GM21786 (cell line): ENCODE results near the gene CDH13.

ENCODE experiments used
- ATAC-seq: cut with Tn5 transposase; IDR thresholded peaks from one replicate; pipeline ENCODE4 v1.9.1; 2021; ENCODE audit not compliant: unreplicated experiment

The CDH13 gene

GRCh38 chr16:82626791-82627261 is at the start of gene CDH13:
Gene CDH13 (plus strand): TSS chr16:82626969.
- ATAC-seq, result no peak

- no peak for ATAC-seq
Measured at GRCh38 chr16:82580298-82580890, 46.4 kb upstream of the CDH13 start.

GRCh38 chr16:82582975-82583374 is 43.8 kb upstream of the CDH13 start:
- no peak for ATAC-seq

- ATAC-seq, result no peak
Measured at GRCh38 chr16:82583422-82583821, 43.3 kb upstream of the CDH13 start.

GRCh38 chr16:82584553-82585152 is 42.1 kb upstream of the CDH13 start:
- no peak for ATAC-seq

- no peak for ATAC-seq
Measured at GRCh38 chr16:82585675-82586074, 41.1 kb upstream of the CDH13 start.

GRCh38 chr16:82586130-82586529 is 40.6 kb upstream of the CDH13 start:
- ATAC-seq, result no peak

GRCh38 chr16:82587289-82587688 is 39.5 kb upstream of the CDH13 start:
- no peak for ATAC-seq

GRCh38 chr16:82589407-82589806 is 37.4 kb upstream of the CDH13 start:
- no peak for ATAC-seq

GRCh38 chr16:82594114-82594513 is 32.7 kb upstream of the CDH13 start:
- ATAC-seq, result no peak

GRCh38 chr16:82598771-82599170 is 28.0 kb upstream of the CDH13 start:
- ATAC-seq, result no peak

GRCh38 chr16:82601989-82602640 is 24.7 kb upstream of the CDH13 start:
- ATAC-seq, result no peak

- no peak for ATAC-seq
Measured at GRCh38 chr16:82603784-82604411, 22.9 kb upstream of the CDH13 start.

GRCh38 chr16:82605076-82605475 is 21.7 kb upstream of the CDH13 start:
- no peak for ATAC-seq

GRCh38 chr16:82605863-82606620 is 20.7 kb upstream of the CDH13 start:
- no peak for ATAC-seq

GRCh38 chr16:82609140-82609539 is 17.6 kb upstream of the CDH13 start:
- no peak for ATAC-seq

- no peak for ATAC-seq
Measured at GRCh38 chr16:82612263-82612662, 14.5 kb upstream of the CDH13 start.

- no peak for ATAC-seq
Measured at GRCh38 chr16:82616356-82616755, 10.4 kb upstream of the CDH13 start.

- no peak for ATAC-seq
Measured at GRCh38 chr16:82621781-82622180, 5.0 kb upstream of the CDH13 start.

- ATAC-seq, result no peak
Measured at GRCh38 chr16:82623241-82623640, 3.5 kb upstream of the CDH13 start.
